ENCODE results near the gene TBC1D17.
"Not testable (repeated sequence)": the region's sequence is repeated elsewhere in the genome, so short reads cannot be mapped to it uniquely, and the experiment has no call there.

TBC1D17 gene

GRCh38 chr19:49923055-49924003 lies 45.8 kb downstream of the TBC1D17 start:
- H3K27ac ChIP-seq (ENCODE audit: low read depth, low read length): peak overlapping the region; percentile 51

GRCh38 chr19:49924004-49924880 lies 46.7 kb downstream of the TBC1D17 start:
- Histone ChIP-seq H3K4me1 (ENCODE audit: control insufficient read depth, low read length) (peaks cover 43% of the 10 kb centered on the region), H3K9me3 (ENCODE audit: control insufficient read depth, insufficient read depth, low read length) (no peaks in the 10 kb centered on the region), H3F3A (ENCODE audit: control insufficient read depth, insufficient read depth) (no peaks in the 10 kb centered on the region), H3K79me2 (ENCODE audit: control insufficient read depth, low read length) (peaks cover 100% of the 10 kb centered on the region), H4K20me1 (ENCODE audit: control insufficient read depth, insufficient read depth, low read depth, low read length) (peaks cover 26% of the 10 kb centered on the region), H3K27ac (ENCODE audit: low read depth, low read length) (peak overlapping the region; percentile 51), H3K4me2 (ENCODE audit: low read length) (peak overlapping the region; percentile 65), H3K36me3 (ENCODE audit: control insufficient read depth, low read length) (peaks cover 87% of the 10 kb centered on the region), H3K9me2 (replicated peaks; ENCODE audit: control insufficient read depth, low read length) (no peaks in the 10 kb centered on the region), H3K4me3 (ENCODE audit: low read length) (peak overlapping the region; percentile 50), H3K27me3 (ENCODE audit: control insufficient read depth, low read length) (no peaks in the 10 kb centered on the region)
- TF ChIP-seq CTCF (IDR thresholded peaks at IDR 0.05; ENCODE audit: low read depth, low read length, poor library complexity, severe bottlenecking) (no peak), EZH2phosphoT487 (IDR thresholded peaks at IDR 0.05; ENCODE audit: borderline replicate concordance, low read length) (no peak)

More at GRCh38 chr19:49923055-49924003, 45.8 kb downstream of the TBC1D17 start:
- H4K20me1 ChIP-seq (ENCODE audit: control insufficient read depth, insufficient read depth, low read depth, low read length): peaks cover 26% of the 10 kb centered on the region
- H3K9me2 ChIP-seq (replicated peaks; ENCODE audit: control insufficient read depth, low read length): no peaks in the 10 kb centered on the region
- H3K79me2 ChIP-seq (ENCODE audit: control insufficient read depth, low read length): peaks cover 99% of the 10 kb centered on the region
- no peaks in the 10 kb centered on the region for H3K9me3 ChIP-seq (ENCODE audit: control insufficient read depth, insufficient read depth, low read length)
- peaks cover 43% of the 10 kb centered on the region for H3K4me1 ChIP-seq (ENCODE audit: control insufficient read depth, low read length)
- H3K4me3 ChIP-seq (ENCODE audit: low read length): peak overlapping the region; percentile 50; the same call in 1 of the 2 replicates
- peak overlapping the region; percentile 65 for H3K4me2 ChIP-seq (ENCODE audit: low read length)
- H3F3A ChIP-seq (ENCODE audit: control insufficient read depth, insufficient read depth): no peaks in the 10 kb centered on the region
- H3K36me3 ChIP-seq (ENCODE audit: control insufficient read depth, low read length): peaks cover 84% of the 10 kb centered on the region
- H3K27me3 ChIP-seq (ENCODE audit: control insufficient read depth, low read length): no peaks in the 10 kb centered on the region
- no peak for TF ChIP-seq EZH2phosphoT487 (IDR thresholded peaks at IDR 0.05; ENCODE audit: borderline replicate concordance, low read length)
- no peak for TF ChIP-seq CTCF (IDR thresholded peaks at IDR 0.05; ENCODE audit: low read depth, low read length, poor library complexity, severe bottlenecking)

GRCh38 chr19:49924881-49925210 lies 47.3 kb downstream of the TBC1D17 start:
- H3K9me3 ChIP-seq (ENCODE audit: control insufficient read depth, insufficient read depth, low read length); H3K27me3 ChIP-seq (ENCODE audit: control insufficient read depth, low read length); H3F3A ChIP-seq (ENCODE audit: control insufficient read depth, insufficient read depth); H3K9me2 ChIP-seq (replicated peaks; ENCODE audit: control insufficient read depth, low read length): not testable (repeated sequence)
- H3K4me3 ChIP-seq (ENCODE audit: low read length): peak overlapping the region; percentile 50
- H3K4me2 ChIP-seq (ENCODE audit: low read length): peak overlapping the region; percentile 65
- H3K27ac ChIP-seq (ENCODE audit: low read depth, low read length): peak overlapping the region; percentile 51
- peaks cover 26% of the 10 kb centered on the region for H4K20me1 ChIP-seq (ENCODE audit: control insufficient read depth, insufficient read depth, low read depth, low read length)
- peaks cover 98% of the 10 kb centered on the region for H3K79me2 ChIP-seq (ENCODE audit: control insufficient read depth, low read length)
- peaks cover 87% of the 10 kb centered on the region for H3K36me3 ChIP-seq (ENCODE audit: control insufficient read depth, low read length)
- peaks cover 47% of the 10 kb centered on the region for H3K4me1 ChIP-seq (ENCODE audit: control insufficient read depth, low read length)
